Measurements from ENCODE around the gene USP34.

Gene USP34

GRCh38 chr2:61359058-61359457, 111.8 kb downstream of the USP34 start:
- Mint-ChIP-seq H3K9me3 (peaks cover 18% of the 10 kb centered on the region), H3K4me1 (ENCODE audit: low read depth) (peaks cover 20% of the 10 kb centered on the region), H3K27me3 (ENCODE audit: low read depth) (no peaks in the 10 kb centered on the region), H3K27ac (no peak overlapping the region), H3K36me3 (ENCODE audit: low read depth) (peaks cover 61% of the 10 kb centered on the region), H3K4me3 (no peak overlapping the region)
- DNase-seq (ENCODE audit: low spot score), result no peak

GRCh38 chr2:61357681-61358080, 113.2 kb downstream of the USP34 start:
- Mint-ChIP-seq H3K27ac (no peak overlapping the region), H3K36me3 (ENCODE audit: low read depth) (peaks cover 64% of the 10 kb centered on the region), H3K27me3 (ENCODE audit: low read depth) (no peaks in the 10 kb centered on the region), H3K4me3 (no peak overlapping the region), H3K9me3 (peaks cover 26% of the 10 kb centered on the region), H3K4me1 (ENCODE audit: low read depth) (peaks cover 18% of the 10 kb centered on the region)
- DNase-seq (ENCODE audit: low spot score), result no peak

GRCh38 chr2:61356958-61357350, 113.9 kb downstream of the USP34 start:
- Mint-ChIP-seq H3K4me1 (ENCODE audit: low read depth) (peaks cover 18% of the 10 kb centered on the region), H3K9me3 (peaks cover 23% of the 10 kb centered on the region), H3K27ac (no peak overlapping the region), H3K4me3 (no peak overlapping the region), H3K36me3 (ENCODE audit: low read depth) (peaks cover 63% of the 10 kb centered on the region), H3K27me3 (ENCODE audit: low read depth) (no peaks in the 10 kb centered on the region)
- DNase-seq (ENCODE audit: low spot score), result no peak

- DNase-seq (ENCODE audit: low spot score), result no peak
- Mint-ChIP-seq H3K36me3 (ENCODE audit: low read depth) (peaks cover 59% of the 10 kb centered on the region), H3K4me3 (no peak overlapping the region), H3K4me1 (ENCODE audit: low read depth) (peaks cover 17% of the 10 kb centered on the region), H3K27me3 (ENCODE audit: low read depth) (no peaks in the 10 kb centered on the region), H3K9me3 (peaks cover 23% of the 10 kb centered on the region), H3K27ac (peak overlapping the region; percentile 24)
These were observed 114.5 kb downstream of the USP34 start for GRCh38 chr2:61356261-61356957.

GRCh38 chr2:61354543-61355197, 116.2 kb downstream of the USP34 start:
- Mint-ChIP-seq H3K27me3 (ENCODE audit: low read depth) (no peaks in the 10 kb centered on the region), H3K27ac (no peak overlapping the region), H3K36me3 (ENCODE audit: low read depth) (peaks cover 66% of the 10 kb centered on the region), H3K4me3 (no peak overlapping the region), H3K4me1 (ENCODE audit: low read depth) (peaks cover 16% of the 10 kb centered on the region), H3K9me3 (peaks cover 23% of the 10 kb centered on the region)
- DNase-seq (ENCODE audit: low spot score), result no peak

- H3K9me3 Mint-ChIP-seq, result peaks cover 23% of the 10 kb centered on the region
- peaks cover 69% of the 10 kb centered on the region for H3K36me3 Mint-ChIP-seq (ENCODE audit: low read depth)
- no peak overlapping the region for H3K27ac Mint-ChIP-seq
- H3K4me3 Mint-ChIP-seq, result no peak overlapping the region
- no peaks in the 10 kb centered on the region for H3K27me3 Mint-ChIP-seq (ENCODE audit: low read depth)
- DNase-seq (ENCODE audit: low spot score), result no peak
- peaks cover 16% of the 10 kb centered on the region for H3K4me1 Mint-ChIP-seq (ENCODE audit: low read depth)
These were observed 117.0 kb downstream of the USP34 start for GRCh38 chr2:61353909-61354308.

GRCh38 chr2:61350777-61351176, 120.1 kb downstream of the USP34 start:
- H3K27ac Mint-ChIP-seq, result no peak overlapping the region
- peaks cover 3% of the 10 kb centered on the region for H3K4me1 Mint-ChIP-seq (ENCODE audit: low read depth)
- H3K9me3 Mint-ChIP-seq, result peaks cover 23% of the 10 kb centered on the region
- peaks cover 67% of the 10 kb centered on the region for H3K36me3 Mint-ChIP-seq (ENCODE audit: low read depth)
- H3K4me3 Mint-ChIP-seq, result no peak overlapping the region
- no peaks in the 10 kb centered on the region for H3K27me3 Mint-ChIP-seq (ENCODE audit: low read depth)
- no peak for DNase-seq (ENCODE audit: low spot score)

- Mint-ChIP-seq H3K36me3 (ENCODE audit: low read depth) (peaks cover 66% of the 10 kb centered on the region), H3K27ac (no peak overlapping the region), H3K9me3 (no peaks in the 10 kb centered on the region), H3K4me1 (ENCODE audit: low read depth) (peaks cover 4% of the 10 kb centered on the region), H3K27me3 (ENCODE audit: low read depth) (no peaks in the 10 kb centered on the region), H3K4me3 (no peak overlapping the region)
- DNase-seq (ENCODE audit: low spot score), result no peak
These were observed 127.7 kb downstream of the USP34 start for GRCh38 chr2:61343141-61343540.

GRCh38 chr2:61340242-61340641, 130.6 kb downstream of the USP34 start:
- Mint-ChIP-seq H3K4me3 (no peak overlapping the region), H3K9me3 (no peaks in the 10 kb centered on the region), H3K36me3 (ENCODE audit: low read depth) (peaks cover 59% of the 10 kb centered on the region), H3K4me1 (ENCODE audit: low read depth) (peaks cover 5% of the 10 kb centered on the region), H3K27me3 (ENCODE audit: low read depth) (no peaks in the 10 kb centered on the region), H3K27ac (no peak overlapping the region)
- no peak for DNase-seq (ENCODE audit: low spot score)

GRCh38 chr2:61338447-61338846, 132.4 kb downstream of the USP34 start:
- Mint-ChIP-seq H3K4me3 (no peak overlapping the region), H3K9me3 (no peaks in the 10 kb centered on the region), H3K36me3 (ENCODE audit: low read depth) (peaks cover 50% of the 10 kb centered on the region), H3K4me1 (ENCODE audit: low read depth) (peaks cover 13% of the 10 kb centered on the region), H3K27me3 (ENCODE audit: low read depth) (no peaks in the 10 kb centered on the region), H3K27ac (no peak overlapping the region)
- no peak for DNase-seq (ENCODE audit: low spot score)

- no peaks in the 10 kb centered on the region for H3K27me3 Mint-ChIP-seq (ENCODE audit: low read depth)
- H3K9me3 Mint-ChIP-seq, result no peaks in the 10 kb centered on the region
- no peak overlapping the region for H3K27ac Mint-ChIP-seq
- H3K4me3 Mint-ChIP-seq, result no peak overlapping the region
- H3K36me3 Mint-ChIP-seq (ENCODE audit: low read depth), result peaks cover 38% of the 10 kb centered on the region
- DNase-seq (ENCODE audit: low spot score), result no peak
- peaks cover 10% of the 10 kb centered on the region for H3K4me1 Mint-ChIP-seq (ENCODE audit: low read depth)
These were observed 135.7 kb downstream of the USP34 start for GRCh38 chr2:61335187-61335586.

GRCh38 chr2:61334466-61334865, 136.4 kb downstream of the USP34 start:
- Mint-ChIP-seq H3K4me3 (no peak overlapping the region), H3K36me3 (ENCODE audit: low read depth) (peaks cover 42% of the 10 kb centered on the region)
- no peak for DNase-seq (ENCODE audit: low spot score)

GRCh38 chr2:61328707-61329251, 142.1 kb downstream of the USP34 start:
- no peak for DNase-seq (ENCODE audit: low spot score)
- Mint-ChIP-seq H3K27me3 (ENCODE audit: low read depth) (no peaks in the 10 kb centered on the region), H3K27ac (peak overlapping the region; percentile 85), H3K36me3 (ENCODE audit: low read depth) (peaks cover 49% of the 10 kb centered on the region), H3K9me3 (no peaks in the 10 kb centered on the region), H3K4me1 (ENCODE audit: low read depth) (peaks cover 26% of the 10 kb centered on the region), H3K4me3 (peak overlapping the region; percentile 65)

More at GRCh38 chr2:61334466-61334865, 136.4 kb downstream of the USP34 start:
- Mint-ChIP-seq H3K27me3 (ENCODE audit: low read depth) (no peaks in the 10 kb centered on the region), H3K4me1 (ENCODE audit: low read depth) (peaks cover 10% of the 10 kb centered on the region), H3K9me3 (no peaks in the 10 kb centered on the region), H3K27ac (no peak overlapping the region)

GRCh38 chr2:61327173-61327572, 143.7 kb downstream of the USP34 start:
- H3K27me3 Mint-ChIP-seq (ENCODE audit: low read depth), result no peaks in the 10 kb centered on the region
- peaks cover 25% of the 10 kb centered on the region for H3K4me1 Mint-ChIP-seq (ENCODE audit: low read depth)
- H3K4me3 Mint-ChIP-seq, result peak overlapping the region; percentile 63
- H3K27ac Mint-ChIP-seq, result peak overlapping the region; percentile 86
- H3K9me3 Mint-ChIP-seq, result no peaks in the 10 kb centered on the region
- peaks cover 48% of the 10 kb centered on the region for H3K36me3 Mint-ChIP-seq (ENCODE audit: low read depth)
- DNase-seq (ENCODE audit: low spot score), result no peak
